ENCODE measurements around the gene TBC1D9.

- no peak for TF ChIP-seq POLR2A (IDR thresholded peaks at IDR 0.05; ENCODE audit: low read depth, low read length)
- no peak for TF ChIP-seq POLR2AphosphoS5 (IDR thresholded peaks at IDR 0.05; ENCODE audit: low read depth, low read length)
Observed at GRCh38 chr4:140769209-140769608, 13.0 kb upstream of the TBC1D9 start.
